GM12891 (cell line): ENCODE measurements around the gene SF3B3.

ENCODE experiments used
- POLR2A ChIP-seq: IDR thresholded peaks from 2 replicates; pipeline ENCODE4 v1.6.1; 2011; ENCODE audit warnings: low read depth, low read length, control low read depth
- POLR2AphosphoS5 ChIP-seq: IDR thresholded peaks from 2 replicates; pipeline ENCODE4 v1.6.1; 2011; ENCODE audit warnings: low read depth, low read length, control low read depth
- POU2F2 ChIP-seq: IDR thresholded peaks from 2 replicates; pipeline ENCODE4 v1.6.1; 2011; ENCODE audit warnings: low read depth, mild to moderate bottlenecking, control low read depth, low read length, moderate library complexity
- SPI1 ChIP-seq: IDR thresholded peaks from 2 replicates; pipeline ENCODE4 v1.6.1; 2011; ENCODE audit warnings: low read depth, low read length, control low read depth
- TAF1 ChIP-seq: IDR thresholded peaks from 2 replicates; pipeline ENCODE4 v1.6.1; 2011; ENCODE audit warnings: low read depth, low read length, control low read depth

- TF ChIP-seq POU2F2 (no peak), POLR2A (no peak), SPI1 (no peak), TAF1 (no peak), POLR2AphosphoS5 (no peak)
Measured at GRCh38 chr16:70565053-70565452, 41.4 kb downstream of the SF3B3 start.
